ENCODE data around the gene ATF5. TPM values are rescaled to one million over a fixed set of nuclear protein-coding genes. Genes with fewer than 3 reads are reported as not detected.
"Not testable (repeated sequence)": the region's sequence is repeated elsewhere in the genome, so short reads cannot be mapped to it uniquely, and the experiment has no call there.

The ATF5 gene
- total and polyA plus RNA-seq, 2 of the 8 experiments (the other 6 are each of a cell fraction or from before 2014, with no cell fraction given) = 6.2 to 13.1 TPM

DNA sequence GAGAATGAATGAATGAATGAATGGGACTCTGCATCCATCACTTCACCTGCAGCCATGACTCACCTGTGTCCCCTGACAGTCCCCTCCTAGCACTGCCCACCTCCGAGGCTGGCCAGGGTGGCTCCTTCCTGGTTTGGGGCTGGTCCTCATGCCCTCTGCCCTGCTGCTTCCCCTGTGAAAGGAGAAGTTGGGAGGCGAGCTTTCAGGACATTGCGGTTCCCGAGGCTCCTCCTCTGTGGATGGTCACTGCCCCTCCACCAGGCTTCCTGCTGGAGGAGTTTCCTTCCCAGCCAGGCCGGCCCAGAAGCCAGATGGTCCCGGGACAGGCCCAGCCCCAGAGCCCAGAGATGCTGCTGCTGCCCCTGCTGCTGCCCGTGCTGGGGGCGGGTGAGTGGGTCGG lies 40.4 kb downstream of the ATF5 start:
- H3K23ac ChIP-seq (ENCODE audit: insufficient read length); H3K4me1 ChIP-seq (replicated peaks in 1 of 4; ENCODE audit: control insufficient read depth in 3 of 4, insufficient read depth in 4 of 4, low read length in 3 of 4); H2BK20ac ChIP-seq (ENCODE audit: low read length); H3K4me2 ChIP-seq (ENCODE audit: insufficient read depth in 1 of 2, low read depth in 2 of 2, low read length in 2 of 2); H3K79me2 ChIP-seq (ENCODE audit: control insufficient read depth in 1 of 2, insufficient read depth in 2 of 2, low read length in 2 of 2); H2BK15ac ChIP-seq (ENCODE audit: low read length); H3K4me3 ChIP-seq (ENCODE audit: extremely low read depth in 1 of 4, insufficient read depth in 2 of 4, low read depth in 3 of 4, low read length in 4 of 4); H2AFZ ChIP-seq (ENCODE audit: low read length); H3K23me2 ChIP-seq (ENCODE audit: low read depth, low read length); H4K91ac ChIP-seq (replicated peaks; ENCODE audit: insufficient read length, low read length); H4K20me1 ChIP-seq (replicated peaks in 1 of 2; ENCODE audit: control insufficient read depth in 1 of 2, insufficient read depth in 2 of 2, low read length in 2 of 2); H2BK120ac ChIP-seq (replicated peaks; ENCODE audit: low read depth, low read length); H4K5ac ChIP-seq (ENCODE audit: insufficient read length, low read depth, low read length); H3K18ac ChIP-seq (ENCODE audit: extremely low read depth, low read length); H3K56ac ChIP-seq (replicated peaks; ENCODE audit: insufficient read length, low read depth, low read length); H2BK12ac ChIP-seq (ENCODE audit: low read depth, low read length); DNase-seq (ENCODE audit: low read depth in 1 of 2, low spot score in 2 of 2); H4K8ac ChIP-seq (ENCODE audit: extremely low read depth, insufficient read depth, low read length); H2BK5ac ChIP-seq (ENCODE audit: low read depth, low read length); H3K9me3 ChIP-seq (ENCODE audit: insufficient read depth in 2 of 2, low read depth in 1 of 2, low read length in 1 of 2); H3K14ac ChIP-seq (ENCODE audit: insufficient read length); H2AK5ac ChIP-seq (ENCODE audit: low read depth, low read length); POLR2A ChIA-PET (ENCODE audit: partially characterized antibody); FAIRE-seq; H3K79me1 ChIP-seq (ENCODE audit: low read depth, low read length); H3K27me3 ChIP-seq (replicated peaks in 1 of 4; ENCODE audit: control insufficient read depth in 3 of 4, extremely low read depth in 1 of 4, insufficient read depth in 3 of 4, low read length in 3 of 4); H3K4ac ChIP-seq (replicated peaks; ENCODE audit: insufficient read length, low read depth, low read length); H3K36me3 ChIP-seq (ENCODE audit: control insufficient read depth in 2 of 4, insufficient read depth in 4 of 4, low read length in 3 of 4); H3K27ac ChIP-seq (ENCODE audit: low read depth, low read length); H3K9ac ChIP-seq (replicated peaks in 1 of 4; ENCODE audit: extremely low read depth in 1 of 4, low read depth in 3 of 4, low read length in 3 of 4): not testable (repeated sequence)
- CTCF ChIA-PET (ENCODE audit: partially characterized antibody) = interaction anchor here (1.1 to 2.0 kb wide), 2 partner anchors 14 to 16 kb away, joined by 3 to 7 read pairs; no protein-coding TSS in a partner anchor
- 87% methylated on average over 4 of the region's 9 CpGs; no CpG with 5 or more reads in 1 of the 2 experiments for WGBS, 2 experiments (ENCODE audit: extremely low coverage in 1 of 2, insufficient coverage in 1 of 2, insufficient read length in 1 of 2, insufficient replicate concordance in 2 of 2, low coverage in 1 of 2, low lambda C conversion rate in 2 of 2, missing lambda C conversion rate in 1 of 2)

Measured in H1 (cell line).